Right ventricle myocardium inferior (tissue), 1 donor: ENCODE results near the gene ARHGAP10. TPM values are rescaled to one million over a fixed set of nuclear protein-coding genes. Genes with fewer than 3 reads are reported as not detected.
"Not testable (repeated sequence)": the region's sequence is repeated elsewhere in the genome, so short reads cannot be mapped to it uniquely, and the experiment has no call there.

Source experiments
- ATAC-seq: fragments of 200-7000 bp; cut with Tn5 transposase; one replicate; pipeline ENCODE4 v1.9.1; 2020; ENCODE audit warnings: mild to moderate bottlenecking, moderate library complexity
- DNase-seq: peaks from one replicate; pipeline ENCODE4 v3.0.0; 2021; ENCODE audit errors: missing footprints
- intact Hi-C: fragments of 100-400 bp; cut with DNase I; formaldehyde crosslinking; loops from one replicate; pipeline ENCODE4 v1.11.0; 2022
- total RNA-seq: library from RNA; stranded (reverse); fragmentation: NEBNext Ultra II Directional; extraction: Animal tissue kit (Norgen Biotek cat#: 25700); gene quantifications from one replicate; pipeline ENCODE4 v1.2.1, GENCODE V29; 2021
- donor health status: DM: no; HTN: yes; CAD: no; lungs with severe emphysema.

The ARHGAP10 gene
- total RNA-seq, 1 donor from 2014 or later: 71.8 TPM

DNA sequence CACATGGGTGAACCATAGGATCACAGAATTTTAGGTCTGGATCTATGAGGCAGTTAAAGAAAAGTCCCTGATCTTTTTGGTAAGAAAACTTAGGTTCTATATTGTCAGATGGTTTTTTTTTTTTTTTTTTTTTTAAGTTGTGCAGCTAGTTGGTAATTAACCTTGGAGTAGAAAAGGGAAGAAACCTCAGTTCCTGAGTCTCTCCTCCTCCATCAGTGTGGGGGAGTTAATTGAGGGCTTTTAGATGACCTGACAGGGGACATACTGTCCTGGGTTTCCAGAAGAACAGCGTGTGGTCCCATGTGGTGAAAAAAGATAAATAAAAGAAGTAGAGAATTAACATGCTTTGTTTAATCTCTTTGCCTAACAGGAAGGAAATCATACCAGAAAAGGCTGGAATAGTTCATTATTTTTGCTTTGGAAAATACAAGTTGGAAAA, 123.7 kb downstream of the ARHGAP10 start:
- intact Hi-C loops: no loop called here
- ATAC-seq: peak; percentile 74
- no peak for DNase-seq

GRCh38 chr4:147860960-147861359, 129.1 kb downstream of the ARHGAP10 start:
- DNase-seq (peak; percentile 72), ATAC-seq (peak; percentile 67)

GRCh38 chr4:147862043-147862692, 130.3 kb downstream of the ARHGAP10 start:
- intact Hi-C loops: loop anchor here (10.0 kb wide), 1 partner anchor 47 kb away; no protein-coding TSS in a partner anchor
- no peak for ATAC-seq

More at GRCh38 chr4:147860960-147861359, 129.1 kb downstream of the ARHGAP10 start:
- intact Hi-C loops: loop anchor here (10.0 kb wide), 1 partner anchor 46 kb away; no protein-coding TSS in a partner anchor

GRCh38 chr4:147863111-147863747, 131.3 kb downstream of the ARHGAP10 start:
- ATAC-seq (no peak), DNase-seq (no peak)
- intact Hi-C loops: loop anchor here (10.0 kb wide), 1 partner anchor 48 kb away; no protein-coding TSS in a partner anchor

More at GRCh38 chr4:147862043-147862692, 130.3 kb downstream of the ARHGAP10 start:
- DNase-seq: no peak

- ATAC-seq: peak; percentile 16
- intact Hi-C loops: loop anchor here (10.0 kb wide), 1 partner anchor 49 kb away; no protein-coding TSS in a partner anchor
- DNase-seq: no peak
Observed at GRCh38 chr4:147863808-147864472, 132.1 kb downstream of the ARHGAP10 start.

DNA sequence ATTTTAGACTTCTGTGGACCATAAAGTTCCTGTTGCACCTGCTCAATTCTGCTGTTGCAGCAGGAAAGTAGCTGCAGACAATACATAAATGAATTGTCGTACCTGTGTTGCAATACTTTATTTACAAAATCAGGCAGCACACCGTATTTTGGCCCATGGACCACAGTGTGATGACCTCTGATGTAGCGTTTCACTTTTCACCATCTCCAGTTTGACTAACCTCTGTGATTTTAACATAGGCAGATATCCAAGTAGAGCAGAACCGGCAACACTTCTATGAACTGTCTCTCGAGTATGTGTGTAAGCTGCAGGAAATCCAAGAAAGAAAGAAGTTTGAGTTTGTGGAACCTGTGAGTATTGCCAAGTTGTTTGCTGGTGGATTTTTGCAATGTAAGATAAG, 132.7 kb downstream of the ARHGAP10 start:
- ATAC-seq (no peak), DNase-seq (no peak)
- intact Hi-C loops: loop anchor here (5.0 to 10.0 kb wide), 2 partner anchors 32 to 50 kb away; no protein-coding TSS in a partner anchor

- intact Hi-C loops: loop anchor here (1.0 to 10.0 kb wide), 4 partner anchors 34 to 158 kb away; partner anchors contain the start of gene ARHGAP10
- no peak for ATAC-seq
Observed at GRCh38 chr4:147865926-147866325, 134.0 kb downstream of the ARHGAP10 start.

GRCh38 chr4:147866532-147867271, 134.8 kb downstream of the ARHGAP10 start:
- intact Hi-C loops: loop anchor here (1.0 to 10.0 kb wide), 4 partner anchors 34 to 158 kb away; partner anchors contain the start of gene ARHGAP10
- ATAC-seq (peak; percentile 90), DNase-seq (peak; percentile 88)

More at GRCh38 chr4:147865926-147866325, 134.0 kb downstream of the ARHGAP10 start:
- DNase-seq: no peak

DNA sequence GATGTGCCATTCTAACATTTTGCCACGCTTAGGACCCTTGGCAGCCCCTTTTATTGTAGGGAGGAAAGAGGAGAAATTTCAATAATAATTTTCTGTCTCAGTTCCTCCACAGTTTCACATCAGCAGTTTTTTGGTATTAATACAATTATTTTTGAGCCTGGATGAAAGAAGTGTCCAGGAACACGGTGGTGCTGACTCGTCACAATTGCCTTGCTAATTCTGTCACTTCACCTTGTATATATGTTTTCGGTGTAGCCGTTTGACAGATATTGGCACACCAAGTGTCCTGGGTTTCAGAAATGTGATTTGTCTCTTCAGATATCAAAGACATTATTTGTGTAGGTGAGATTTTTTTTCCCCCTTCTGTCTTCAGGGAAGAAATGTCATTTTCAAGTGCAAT, 142.2 kb downstream of the ARHGAP10 start:
- intact Hi-C loops: no loop called here
- ATAC-seq (no peak), DNase-seq (no peak)

DNA sequence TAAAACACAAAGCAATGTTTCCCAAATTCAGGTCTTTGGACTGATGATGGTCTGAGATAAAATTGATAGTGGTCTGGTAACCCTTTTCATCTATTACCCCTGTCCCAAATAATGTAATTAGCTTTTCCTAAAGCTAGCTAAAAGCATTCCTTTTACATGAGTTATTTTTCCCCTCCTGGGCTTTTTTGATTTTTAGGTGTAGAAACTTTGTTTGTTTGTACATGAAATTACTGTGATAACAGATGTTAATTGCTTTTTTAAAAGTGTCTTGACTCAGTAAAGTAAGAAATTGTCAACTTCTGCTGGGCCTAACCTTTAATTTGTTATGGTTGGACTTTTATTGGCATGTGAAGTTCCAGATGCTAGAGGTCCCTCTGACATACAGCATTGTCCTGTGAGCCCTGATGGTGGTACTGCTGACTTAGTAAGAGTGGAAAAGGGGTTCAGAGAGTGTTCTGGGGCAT, 145.5 kb downstream of the ARHGAP10 start:
- intact Hi-C loops: no loop called here
- ATAC-seq: no peak

GRCh38 chr4:147879676-147880075, 147.8 kb downstream of the ARHGAP10 start:
- intact Hi-C loops: no loop called here
- ATAC-seq (no peak), DNase-seq (no peak)

More for the DNA sequence above, 145.5 kb downstream of the ARHGAP10 start:
- no peak for DNase-seq

- intact Hi-C loops: no loop called here
- DNase-seq (no peak), ATAC-seq (no peak)
Observed at GRCh38 chr4:147880511-147880910, 148.6 kb downstream of the ARHGAP10 start.

DNA sequence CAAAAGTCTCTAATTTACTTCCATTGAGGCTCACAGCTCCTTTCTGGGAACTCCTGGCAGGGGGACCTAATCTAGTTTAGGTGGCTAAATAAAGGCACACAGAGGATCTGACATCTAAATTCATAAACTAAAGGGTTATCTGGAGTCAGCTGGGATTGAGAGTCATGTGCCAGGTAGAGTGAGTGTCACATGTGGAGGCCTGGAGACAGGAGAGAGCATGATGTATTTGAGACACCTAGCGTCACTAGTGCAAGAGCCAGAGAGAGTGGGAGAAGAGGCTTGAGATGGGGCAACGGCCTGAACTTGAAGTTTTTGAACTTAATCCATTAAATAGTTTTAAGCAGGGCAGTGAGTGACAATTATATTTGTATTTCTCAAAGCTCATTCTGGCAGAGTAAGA, 152.6 kb downstream of the ARHGAP10 start:
- intact Hi-C loops: no loop called here
- ATAC-seq (no peak), DNase-seq (no peak)

GRCh38 chr4:147885216-147885615, 153.3 kb downstream of the ARHGAP10 start:
- ATAC-seq, DNase-seq, intact Hi-C loops: not testable (repeated sequence)

- no peak for DNase-seq
- ATAC-seq: no peak
- intact Hi-C loops: no loop called here
Observed at GRCh38 chr4:147891476-147892115, 159.7 kb downstream of the ARHGAP10 start.

DNA sequence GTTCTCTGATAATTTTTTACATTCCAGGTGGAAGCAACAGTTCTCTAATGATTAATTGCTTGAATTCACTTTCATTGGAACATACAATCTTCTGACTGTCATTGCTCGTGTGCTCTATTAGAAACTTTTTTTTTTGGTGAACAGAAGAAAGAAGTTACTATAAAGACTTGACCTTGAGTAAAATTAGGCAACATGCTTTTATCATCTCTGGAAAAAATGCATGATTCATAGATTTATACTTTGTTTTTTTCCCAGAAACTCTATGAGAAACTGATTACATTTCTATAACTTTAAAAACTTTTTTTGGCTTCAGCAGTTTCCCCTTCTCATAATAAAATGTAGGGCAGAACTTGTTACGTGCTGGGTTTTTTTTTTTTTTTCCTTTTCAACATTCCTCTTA, 167.6 kb downstream of the ARHGAP10 start:
- ATAC-seq (no peak), DNase-seq (no peak)
- intact Hi-C loops: no loop called here

DNA sequence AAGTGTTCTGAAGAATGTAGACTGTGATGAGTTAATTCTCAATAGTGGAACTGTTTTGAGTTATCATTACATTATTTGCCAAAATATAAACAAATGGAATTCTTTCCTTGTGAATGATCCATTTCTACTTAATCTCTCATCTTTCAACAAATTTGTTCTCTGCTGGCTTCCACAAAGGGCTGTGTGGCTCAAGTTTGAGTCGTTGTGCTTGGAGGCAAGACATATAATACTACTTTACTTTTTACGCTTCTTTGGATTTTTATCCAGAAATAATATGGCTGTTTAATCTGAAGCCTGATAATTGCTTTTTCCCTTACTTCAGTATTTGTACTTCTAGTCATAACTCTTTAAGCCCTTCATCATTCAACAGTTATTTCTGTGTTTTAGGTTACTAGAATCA, 169.5 kb downstream of the ARHGAP10 start:
- ATAC-seq: no peak
- intact Hi-C loops: no loop called here

GRCh38 chr4:147901916-147902315, 170.0 kb downstream of the ARHGAP10 start:
- intact Hi-C loops: no loop called here
- DNase-seq (no peak), ATAC-seq (no peak)

More for the DNA sequence above, 169.5 kb downstream of the ARHGAP10 start:
- no peak for DNase-seq
